ENCODE results near the gene ZNF275.
"Not testable (repeated sequence)": the region's sequence is repeated elsewhere in the genome, so short reads cannot be mapped to it uniquely, and the experiment has no call there.

GRCh38 chrX:153288807-153289206 lies 45.1 kb upstream of the ZNF275 start:
- TF ChIP-seq POLR2A (IDR thresholded peaks at IDR 0.05; ENCODE audit: low read length); GATA1 (IDR thresholded peaks at IDR 0.05; ENCODE audit: low read depth, low read length): not testable (repeated sequence)

Data from erythroblast (primary cell).